RWPE1 (cell line): ENCODE results near the gene ZNF443.
"Not testable (repeated sequence)": the region's sequence is repeated elsewhere in the genome, so short reads cannot be mapped to it uniquely, and the experiment has no call there.

Experiments used
- CTCF ChIA-PET: fragments of 350-600 bp; sonication (Branson Sonifier 250); formaldehyde crosslinking; extraction: SDS; loops from one replicate; lab custom pipeline; 2021; lab: Yijun Ruan, JAX
- POLR2A ChIA-PET: fragments of 400-600 bp; formaldehyde crosslinking; extraction: SDS; loops from one replicate; lab custom pipeline; 2020; ENCODE audit warnings: antibody characterized with exemption; ENCODE audit not compliant: low non-redundant PET; lab: Yijun Ruan, JAX
- DNase-seq: peaks from one replicate; pipeline ENCODE4 v3.0.0; 2012; ENCODE audit warnings: low spot score
- H3K27ac ChIP-seq: fragments of 450-650 bp; 2 replicates; pipeline ENCODE4 v1.5.1; 2017
- TF ChIP-seq, protein P1 (sequence below): fragments of 450-650 bp; conservative IDR thresholded peaks from 2 replicates; pipeline ENCODE4 v1.5.1; 2017; ENCODE audit warnings: low read depth, mild to moderate bottlenecking

Gene ZNF443

GRCh38 chr19:12453495-12453894, 12.7 kb upstream of the ZNF443 start:
- CTCF ChIA-PET = interaction anchor here (0.5 to 0.7 kb wide), 4 partner anchors 27 to 362 kb away, joined by 3 to 5 read pairs (median 4); no protein-coding TSS in a partner anchor
- TF ChIP-seq, protein P1, sequence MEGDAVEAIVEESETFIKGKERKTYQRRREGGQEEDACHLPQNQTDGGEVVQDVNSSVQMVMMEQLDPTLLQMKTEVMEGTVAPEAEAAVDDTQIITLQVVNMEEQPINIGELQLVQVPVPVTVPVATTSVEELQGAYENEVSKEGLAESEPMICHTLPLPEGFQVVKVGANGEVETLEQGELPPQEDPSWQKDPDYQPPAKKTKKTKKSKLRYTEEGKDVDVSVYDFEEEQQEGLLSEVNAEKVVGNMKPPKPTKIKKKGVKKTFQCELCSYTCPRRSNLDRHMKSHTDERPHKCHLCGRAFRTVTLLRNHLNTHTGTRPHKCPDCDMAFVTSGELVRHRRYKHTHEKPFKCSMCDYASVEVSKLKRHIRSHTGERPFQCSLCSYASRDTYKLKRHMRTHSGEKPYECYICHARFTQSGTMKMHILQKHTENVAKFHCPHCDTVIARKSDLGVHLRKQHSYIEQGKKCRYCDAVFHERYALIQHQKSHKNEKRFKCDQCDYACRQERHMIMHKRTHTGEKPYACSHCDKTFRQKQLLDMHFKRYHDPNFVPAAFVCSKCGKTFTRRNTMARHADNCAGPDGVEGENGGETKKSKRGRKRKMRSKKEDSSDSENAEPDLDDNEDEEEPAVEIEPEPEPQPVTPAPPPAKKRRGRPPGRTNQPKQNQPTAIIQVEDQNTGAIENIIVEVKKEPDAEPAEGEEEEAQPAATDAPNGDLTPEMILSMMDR = no peak
- POLR2A ChIA-PET = no interaction called here
- H3K27ac ChIP-seq = no peak overlapping the region
- DNase-seq = peak; percentile 14

DNA sequence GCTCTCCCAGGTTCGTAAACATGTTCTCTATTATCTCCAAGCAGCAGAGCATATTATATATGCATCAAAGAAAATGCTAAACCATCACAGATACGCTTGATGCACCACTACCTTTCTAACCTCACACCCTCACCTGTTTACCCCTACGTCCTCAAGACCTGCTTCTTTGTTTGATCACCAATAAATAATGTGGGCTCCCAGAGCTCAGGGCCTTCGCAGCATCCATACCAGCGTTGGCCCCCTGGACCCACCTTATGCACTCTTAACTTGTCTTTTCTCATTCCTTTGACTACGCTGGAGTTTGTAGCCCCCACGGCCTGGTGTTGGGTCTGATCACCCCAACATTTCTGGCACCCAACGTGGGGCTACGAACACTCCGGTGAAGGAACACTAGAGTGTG, 10.0 kb upstream of the ZNF443 start:
- H3K27ac ChIP-seq = no peak overlapping the region
- DNase-seq = no peak
- TF ChIP-seq, protein P1 = no peak
- ChIA-PET POLR2A (no interaction called here), CTCF (no interaction called here)

GRCh38 chr19:12448808-12449207, 8.0 kb upstream of the ZNF443 start:
- CTCF ChIA-PET = no interaction called here
- no peak overlapping the region for H3K27ac ChIP-seq
- TF ChIP-seq, protein P1 = no peak
- POLR2A ChIA-PET = no interaction called here
- no peak for DNase-seq

GRCh38 chr19:12439686-12440540, 908 bp downstream of the ZNF443 start:
- DNase-seq, POLR2A ChIA-PET: not testable (repeated sequence)
- CTCF ChIA-PET = interaction anchor here (0.6 to 0.8 kb wide), 4 partner anchors 50 to 1947 kb away, joined by 3 to 5 read pairs (median 3); no protein-coding TSS in a partner anchor
- H3K27ac ChIP-seq = peak overlapping the region; percentile 94

DNA sequence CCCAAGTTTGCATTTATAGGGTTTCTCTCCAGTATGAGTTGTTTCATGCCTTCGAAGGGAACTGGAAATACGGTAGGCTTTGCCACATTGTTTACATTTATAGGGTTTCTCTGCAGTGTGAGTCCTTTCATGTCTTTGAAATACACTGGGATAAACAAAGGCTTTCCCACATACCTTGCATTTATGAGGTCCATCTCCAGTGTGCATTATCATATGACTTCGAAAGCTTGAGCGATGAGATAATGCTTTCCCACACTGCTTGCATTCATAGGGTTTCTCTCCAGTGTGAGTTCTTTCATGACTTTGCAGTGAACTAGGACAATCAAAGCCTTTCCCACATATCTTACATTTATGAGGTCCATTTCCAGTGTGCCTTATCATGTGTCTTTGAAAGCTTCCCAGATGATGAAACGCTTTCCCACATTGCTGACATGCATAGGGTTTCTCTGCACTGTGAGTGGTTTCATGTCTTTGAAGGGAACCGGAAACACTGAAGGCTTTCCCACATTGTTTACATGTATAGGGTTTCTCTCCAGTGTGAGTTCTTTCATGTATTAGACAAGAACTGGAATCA, 10.0 kb downstream of the ZNF443 start:
- DNase-seq, CTCF ChIA-PET, POLR2A ChIA-PET, H3K27ac ChIP-seq: not testable (repeated sequence)

DNA sequence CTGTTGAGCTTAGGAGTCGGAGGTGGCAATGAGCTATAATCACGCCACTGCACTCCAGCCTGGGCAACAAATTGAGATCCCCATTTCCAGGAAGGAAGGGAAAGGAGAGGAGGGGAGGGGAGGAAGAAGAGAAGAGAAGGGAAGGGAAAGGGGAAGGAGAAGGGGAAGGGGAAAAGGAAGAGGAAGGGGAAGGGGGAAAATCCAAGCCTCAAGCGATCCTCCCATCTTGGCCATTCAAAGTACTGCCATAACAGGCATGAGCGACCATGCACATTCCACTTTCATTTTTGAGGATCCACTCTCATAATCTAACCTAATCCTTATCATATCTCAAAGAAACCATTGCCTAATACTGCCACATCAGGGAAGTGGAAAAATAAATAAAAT, 14.9 kb downstream of the ZNF443 start:
- TF ChIP-seq, protein P1 = no peak
- no peak overlapping the region for H3K27ac ChIP-seq
- POLR2A ChIA-PET = no interaction called here
- no peak for DNase-seq
- CTCF ChIA-PET = no interaction called here

DNA sequence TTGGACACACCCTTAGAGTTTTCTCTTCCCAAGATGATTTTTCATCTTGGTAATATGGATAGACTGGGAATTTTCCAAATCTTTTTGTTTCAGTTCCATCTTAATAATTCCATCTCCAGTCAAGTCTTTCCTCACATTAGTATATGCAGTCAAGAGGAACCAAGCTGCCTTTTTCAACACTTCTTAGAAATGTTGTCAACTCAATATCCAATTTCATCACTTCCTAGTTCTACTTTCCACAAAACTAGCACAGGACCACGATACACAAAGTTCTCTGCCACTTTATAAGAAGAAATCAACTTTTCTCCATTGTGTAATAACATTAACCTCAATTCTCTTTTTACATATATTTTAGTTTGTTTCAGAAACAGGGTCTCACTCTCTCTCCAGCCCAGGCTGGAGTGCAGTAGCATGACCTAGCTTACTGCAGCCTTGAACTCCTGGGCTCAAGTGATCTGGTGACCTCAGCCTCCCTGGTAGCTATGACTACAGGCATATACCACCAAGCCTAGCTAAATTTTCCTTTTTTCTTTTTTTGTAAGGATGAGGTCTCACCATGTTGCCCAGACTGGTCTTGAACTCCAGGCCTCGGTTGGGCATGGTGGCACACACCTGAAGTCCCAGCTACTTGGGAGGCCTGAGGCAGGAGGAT, 15.5 kb downstream of the ZNF443 start:
- POLR2A ChIA-PET = no interaction called here
- CTCF ChIA-PET = no interaction called here
- no peak for DNase-seq
- TF ChIP-seq, protein P1 = no peak
- no peak overlapping the region for H3K27ac ChIP-seq

DNA sequence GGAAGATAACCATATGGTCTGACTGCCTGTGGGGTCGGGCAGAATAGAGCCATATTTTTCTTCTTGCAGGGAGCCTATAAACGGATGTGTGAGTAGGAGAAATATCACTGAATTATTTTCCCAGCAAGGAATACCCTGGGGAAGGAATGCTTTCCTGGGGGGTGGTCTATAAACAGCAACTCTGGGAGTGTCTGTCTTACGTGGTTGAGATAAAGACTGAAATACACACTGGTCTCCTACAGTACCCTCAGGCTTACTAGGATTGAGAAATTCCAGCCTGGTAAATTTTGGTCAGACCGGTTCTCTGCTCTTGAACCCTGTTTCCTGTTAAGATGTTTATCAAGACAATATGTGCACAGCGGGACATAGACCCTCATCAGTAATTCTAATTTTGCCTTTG, 23.5 kb downstream of the ZNF443 start:
- DNase-seq, H3K27ac ChIP-seq, POLR2A ChIA-PET, CTCF ChIA-PET: not testable (repeated sequence)
